ENCODE measurements around the gene LZTR1.
"Not testable (repeated sequence)": the region's sequence is repeated elsewhere in the genome, so short reads cannot be mapped to it uniquely, and the experiment has no call there.

Gene LZTR1

GRCh38 chr22:21020802-21021429 is 38.8 kb downstream of the LZTR1 start:
- peak; percentile 22 for DNase-seq

GRCh38 chr22:21022507-21022906 is 40.4 kb downstream of the LZTR1 start:
- no peak for DNase-seq

- no peak for DNase-seq
Observed at GRCh38 chr22:21022955-21023614, 41.0 kb downstream of the LZTR1 start.

GRCh38 chr22:21025266-21025665 is 43.2 kb downstream of the LZTR1 start:
- DNase-seq, result peak; percentile 16

GRCh38 chr22:21025763-21026755 is 44.0 kb downstream of the LZTR1 start:
- DNase-seq, result no peak

GRCh38 chr22:21026783-21027692 is 44.9 kb downstream of the LZTR1 start:
- no peak for DNase-seq

- no peak for DNase-seq
Observed at GRCh38 chr22:21028277-21029251, 46.5 kb downstream of the LZTR1 start.

GRCh38 chr22:21029486-21030025 is 47.5 kb downstream of the LZTR1 start:
- no peak for DNase-seq

- no peak for DNase-seq
Observed at GRCh38 chr22:21030032-21030431, 47.9 kb downstream of the LZTR1 start.

- DNase-seq, result no peak
Observed at GRCh38 chr22:21030621-21031544, 48.8 kb downstream of the LZTR1 start.

- no peak for DNase-seq
Observed at GRCh38 chr22:21031545-21032036, 49.5 kb downstream of the LZTR1 start.

- DNase-seq, result no peak
Observed at GRCh38 chr22:21032037-21032867, 50.2 kb downstream of the LZTR1 start, which contains the start of gene SLC7A4. SLC7A4 (minus strand) TSS chr22:21032561; CDS start chr22:21031812, 749 bp downstream.

- no peak for DNase-seq
Observed at GRCh38 chr22:21032868-21033688, 51.0 kb downstream of the LZTR1 start.

GRCh38 chr22:21033895-21034294 is 51.8 kb downstream of the LZTR1 start:
- DNase-seq, result no peak

- no peak for DNase-seq
Observed at GRCh38 chr22:21034989-21035388, 52.9 kb downstream of the LZTR1 start.

GRCh38 chr22:21038405-21038804 is 56.3 kb downstream of the LZTR1 start:
- no peak for DNase-seq

- not testable (repeated sequence) for DNase-seq
Observed at GRCh38 chr22:21039158-21039557, 57.1 kb downstream of the LZTR1 start.

GRCh38 chr22:21041937-21042336 is 59.8 kb downstream of the LZTR1 start:
- DNase-seq, result no peak
